Calu3 (cell line): Measurements from ENCODE around the gene RAB15. TPM values are rescaled to one million over a fixed set of nuclear protein-coding genes. Genes with fewer than 3 reads are reported as not detected.

ENCODE experiments used
- BruUV-seq: library from RNA; stranded (reverse); fragments of 400-500 nt; replicated peaks from 2 replicates; lab custom pipeline; 2021; lab: Mats Ljungman, UMichigan
- CTCF ChIA-PET: fragments of 300-600 bp; sonication (Branson Sonifier 250); formaldehyde crosslinking; loops from one replicate; lab custom pipeline; 2022; ENCODE audit warnings: antibody characterized with exemption; lab: Charles Lee
- DNase-seq: peaks from one replicate; pipeline ENCODE4 v3.0.0; 2022
- H3K27ac Mint-ChIP-seq: one replicate; pipeline ENCODE4 v1.8.0; 2022; ENCODE audit warnings: mixed read lengths; ENCODE audit not compliant: unreplicated experiment
- H3K27me3 Mint-ChIP-seq: one replicate; pipeline ENCODE4 v1.8.0; 2022; ENCODE audit warnings: mixed read lengths; ENCODE audit not compliant: unreplicated experiment
- H3K36me3 Mint-ChIP-seq: one replicate; pipeline ENCODE4 v1.8.0; 2022; ENCODE audit warnings: mild to moderate bottlenecking, moderate library complexity, mixed read lengths; ENCODE audit not compliant: insufficient read depth, unreplicated experiment
- H3K4me1 Mint-ChIP-seq: one replicate; pipeline ENCODE4 v1.8.0; 2022; ENCODE audit warnings: mild to moderate bottlenecking, low read depth, mixed read lengths; ENCODE audit not compliant: unreplicated experiment
- H3K4me3 Mint-ChIP-seq: one replicate; pipeline ENCODE4 v1.8.0; 2022; ENCODE audit warnings: mild to moderate bottlenecking, low read depth, moderate library complexity, mixed read lengths; ENCODE audit not compliant: unreplicated experiment
- H3K9me3 Mint-ChIP-seq: one replicate; pipeline ENCODE4 v1.8.0; 2022; ENCODE audit warnings: low read depth, mixed read lengths; ENCODE audit not compliant: unreplicated experiment
- CTCF ChIP-seq: fragments of 200-600 bp; IDR thresholded peaks from one replicate; pipeline ENCODE4 v1.8.0; 2022; ENCODE audit warnings: antibody characterized with exemption; ENCODE audit not compliant: unreplicated experiment
- intact Hi-C: fragments of 100-400 bp; cut with micrococcal nuclease; formaldehyde crosslinking; loops from one replicate; pipeline ENCODE4 v1.10.0; 2022; ENCODE audit not compliant: unreplicated experiment
- total RNA-seq: library from RNA; stranded (reverse); gene quantifications from 2 replicates; pipeline ENCODE4 v1.2.3, GENCODE V29; 2022

The RAB15 gene
- total RNA-seq, 1 experiment from 2014 or later, result 22.8 TPM

- CTCF ChIA-PET, result interaction anchor here (0.6 to 0.7 kb wide), 2 partner anchors 15 to 1204 kb away, joined by 3 read pairs; no protein-coding TSS in a partner anchor
- no peak overlapping the region for H3K4me3 Mint-ChIP-seq
- peaks cover 11% of the 10 kb centered on the region for H3K4me1 Mint-ChIP-seq
- no peaks in the 10 kb centered on the region for H3K27me3 Mint-ChIP-seq
- peaks cover 12% of the 10 kb centered on the region for H3K36me3 Mint-ChIP-seq
- no peaks in the 10 kb centered on the region for H3K9me3 Mint-ChIP-seq
- intact Hi-C loops, result no loop called here
- no peak overlapping the region for H3K27ac Mint-ChIP-seq
- BruUV-seq, result no TSS peak
- no peak for TF ChIP-seq CTCF
- DNase-seq, result no peak
These were observed 23.4 kb downstream of the RAB15 start for GRCh38 chr14:64948612-64949210.

DNA sequence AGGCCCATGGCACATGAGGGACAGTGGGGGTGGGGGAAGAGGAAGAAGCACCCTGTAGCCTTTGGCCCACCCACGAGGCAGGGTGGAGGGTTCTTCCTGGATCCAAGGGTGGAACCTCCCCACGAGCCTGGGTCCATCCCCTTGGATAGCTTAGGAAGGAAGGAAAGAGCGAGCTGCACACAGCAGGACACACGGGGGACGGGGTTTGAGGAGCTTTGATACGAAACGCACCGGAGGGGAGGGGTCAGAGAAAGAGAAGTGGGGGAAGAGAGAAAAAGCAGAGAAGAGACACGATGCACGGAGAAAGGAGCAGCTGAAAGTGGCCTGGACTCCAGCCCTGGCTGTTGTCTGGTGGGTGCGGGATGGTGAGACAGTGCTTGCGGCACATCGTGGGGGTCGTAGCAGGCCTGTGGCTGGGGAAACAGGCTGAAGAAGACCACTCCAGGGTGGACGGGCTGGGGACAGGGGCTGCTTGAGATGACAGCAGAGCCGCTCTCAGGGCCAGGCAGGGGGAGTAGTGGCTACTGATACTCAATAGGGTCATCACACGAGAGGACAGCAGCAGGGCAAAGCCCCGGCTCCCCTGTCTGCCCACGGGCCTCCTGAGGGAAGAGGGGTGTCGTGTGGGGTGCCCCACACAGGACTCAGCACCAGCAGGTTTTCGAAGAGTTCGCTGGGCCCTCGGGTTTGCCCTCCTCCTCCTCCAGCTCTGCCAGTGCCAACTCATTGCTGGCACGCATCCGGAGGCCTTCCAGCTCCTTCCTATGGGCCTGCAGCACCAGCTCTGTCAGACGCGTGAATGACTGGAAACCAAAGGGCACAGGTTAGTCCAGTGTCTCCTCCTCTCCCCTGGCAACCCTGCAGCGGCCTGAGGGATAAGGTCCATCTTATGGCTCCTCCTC, 24.2 kb downstream of the RAB15 start:
- no peak overlapping the region for H3K27ac Mint-ChIP-seq
- H3K4me1 Mint-ChIP-seq, result peaks cover 18% of the 10 kb centered on the region
- H3K27me3 Mint-ChIP-seq, result no peaks in the 10 kb centered on the region
- intact Hi-C loops, result no loop called here
- no peaks in the 10 kb centered on the region for H3K9me3 Mint-ChIP-seq
- BruUV-seq, result no TSS peak
- TF ChIP-seq CTCF, result no peak
- H3K4me3 Mint-ChIP-seq, result no peak overlapping the region
- peaks cover 14% of the 10 kb centered on the region for H3K36me3 Mint-ChIP-seq
- CTCF ChIA-PET, result interaction anchor here (0.6 kb wide), 1 partner anchor 14 kb away, joined by 3 read pairs; no protein-coding TSS in a partner anchor
- DNase-seq, result no peak

- no peak for TF ChIP-seq CTCF
- intact Hi-C loops, result no loop called here
- DNase-seq, result no peak
- H3K4me3 Mint-ChIP-seq, result no peak overlapping the region
- no peaks in the 10 kb centered on the region for H3K27me3 Mint-ChIP-seq
- H3K36me3 Mint-ChIP-seq, result peaks cover 29% of the 10 kb centered on the region
- H3K27ac Mint-ChIP-seq, result no peak overlapping the region
- no TSS peak for BruUV-seq
- CTCF ChIA-PET, result no interaction called here
- peaks cover 23% of the 10 kb centered on the region for H3K4me1 Mint-ChIP-seq
- no peaks in the 10 kb centered on the region for H3K9me3 Mint-ChIP-seq
These were observed 25.7 kb downstream of the RAB15 start for GRCh38 chr14:64946310-64947045.

DNA sequence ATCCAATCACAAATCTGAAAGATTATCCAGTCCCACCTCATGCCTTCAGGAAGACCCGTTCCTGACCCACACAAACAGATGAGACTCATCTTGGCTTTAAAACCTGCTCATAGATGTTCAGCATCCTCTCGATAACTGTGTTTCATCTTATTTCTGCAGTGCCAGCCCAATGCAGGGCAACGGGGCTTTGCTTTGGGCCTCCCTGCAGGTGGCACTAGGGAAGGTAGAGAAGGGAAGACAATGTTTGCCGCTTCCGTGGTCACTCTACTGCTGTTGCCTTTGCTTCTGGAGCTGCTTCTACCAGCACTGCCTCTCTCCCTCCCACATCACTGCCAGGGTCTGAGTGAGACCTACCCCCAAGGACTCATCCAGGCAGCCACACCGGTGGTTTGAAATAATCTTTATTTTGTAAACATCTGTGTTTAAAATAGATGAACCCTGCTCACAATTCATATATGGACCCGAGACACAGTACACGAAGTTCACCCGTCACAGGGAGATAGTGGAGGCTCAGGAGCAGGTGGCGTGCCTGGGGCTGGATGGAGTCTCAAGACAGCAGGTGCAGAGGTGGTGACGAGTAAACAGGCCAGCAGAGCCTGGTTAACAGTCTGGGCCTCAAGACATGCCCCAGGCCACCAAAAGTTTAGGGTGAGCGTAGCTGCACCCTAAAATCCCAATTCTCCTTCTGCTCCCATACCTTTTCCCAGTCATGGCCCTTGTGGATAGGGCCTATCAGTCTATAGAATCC, 26.5 kb downstream of the RAB15 start:
- no peak for TF ChIP-seq CTCF
- DNase-seq, result no peak
- Mint-ChIP-seq H3K9me3 (no peaks in the 10 kb centered on the region), H3K4me3 (no peak overlapping the region), H3K27ac (peak overlapping the region; percentile 8), H3K36me3 (peaks cover 38% of the 10 kb centered on the region), H3K27me3 (no peaks in the 10 kb centered on the region), H3K4me1 (peaks cover 30% of the 10 kb centered on the region)
- no TSS peak for BruUV-seq
- CTCF ChIA-PET, result no interaction called here
- intact Hi-C loops, result no loop called here
